ENCODE results near the gene ZKSCAN7.

Gene ZKSCAN7

DNA sequence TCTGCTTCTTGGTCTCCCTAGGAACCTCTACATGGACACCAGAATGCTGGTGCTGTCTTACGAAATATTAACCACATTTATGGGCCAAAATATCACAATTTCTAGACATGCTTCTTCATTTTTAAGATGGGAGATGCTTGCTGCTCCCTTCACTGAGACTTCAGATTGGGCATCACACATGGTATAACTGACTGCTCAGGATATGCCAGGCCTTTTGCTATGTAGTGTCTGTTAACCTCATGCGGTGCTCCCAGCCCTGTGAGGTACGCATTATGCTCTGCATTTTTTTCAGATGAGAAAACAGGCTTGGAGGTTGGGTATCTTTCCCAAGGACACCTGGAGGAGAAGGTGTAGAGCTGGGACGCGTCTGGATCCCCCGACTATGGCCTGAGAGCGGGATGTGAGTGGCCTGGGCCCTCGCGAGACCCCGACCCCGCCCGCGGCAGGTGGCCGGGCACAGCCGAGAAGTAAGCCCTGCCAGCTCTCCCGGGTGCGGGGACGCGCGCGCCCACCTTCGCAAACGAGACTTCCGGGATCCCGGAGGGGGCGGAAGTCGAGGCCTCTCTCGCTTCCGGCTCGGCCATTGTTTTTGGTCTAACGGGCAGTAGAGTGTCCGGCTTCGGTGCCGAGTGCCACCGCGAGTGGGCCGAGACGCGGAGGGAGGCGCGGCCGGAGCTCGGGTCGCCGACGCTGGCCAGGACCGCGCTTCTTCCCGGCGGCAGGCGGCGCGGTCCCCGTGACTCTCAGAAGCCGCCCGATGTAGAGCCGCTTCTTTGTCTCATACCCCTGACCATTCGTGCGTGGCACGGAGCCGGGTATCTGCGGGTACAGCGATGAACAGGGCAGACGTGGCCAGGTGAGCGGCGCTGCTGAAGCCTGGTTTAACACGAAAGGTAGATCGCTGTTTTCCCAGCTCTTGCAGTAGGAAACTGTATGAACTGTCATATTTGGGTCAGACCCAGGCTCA lies at the start of gene ZKSCAN7:
Gene ZKSCAN7, plus strand, starts transcription at position 568 of the 967 bp plus-strand sequence. CDS start 1,855 bp downstream, outside the sequence.
- TF ChIP-seq CTCF (IDR thresholded peaks at IDR 0.05; ENCODE audit: low read depth, low read length, missing control alignments), result no peak
- in situ Hi-C loops (cut with HindIII; ENCODE audit: low sequenced_read_pairs), result no loop called here
- no peak for DNase-seq (ENCODE audit: low read depth)
- peak within 1 kb of the TSS; percentile 50 for H3K4me3 ChIP-seq (ENCODE audit: low read depth, low read length)

DNA sequence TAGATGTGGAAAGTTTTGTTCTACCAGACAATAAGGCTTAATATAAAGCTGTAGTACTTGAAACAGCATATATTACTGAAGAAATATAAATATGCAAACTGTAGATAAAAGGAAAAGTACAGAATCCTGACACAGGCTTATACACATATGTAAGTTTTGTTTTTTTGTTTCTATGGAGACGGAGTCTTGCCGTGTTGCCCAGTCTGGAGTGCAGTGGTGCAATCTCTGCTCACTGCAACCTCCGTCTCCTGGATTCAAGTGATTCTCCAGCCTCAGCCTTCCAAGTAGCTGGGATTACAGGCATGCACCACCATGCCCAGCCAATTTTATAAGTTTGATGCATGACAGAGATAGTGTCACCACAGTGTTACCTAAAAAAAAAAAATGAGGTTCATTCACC lies 48.4 kb upstream of the ZKSCAN7 start:
- TF ChIP-seq CTCF (IDR thresholded peaks at IDR 0.05; ENCODE audit: low read depth, low read length, missing control alignments), result no peak
- in situ Hi-C loops (cut with HindIII; ENCODE audit: low sequenced_read_pairs), result no loop called here
- H3K4me3 ChIP-seq (ENCODE audit: low read depth, low read length), result no peak overlapping the region
- no peak for DNase-seq (ENCODE audit: low read depth)

DNA sequence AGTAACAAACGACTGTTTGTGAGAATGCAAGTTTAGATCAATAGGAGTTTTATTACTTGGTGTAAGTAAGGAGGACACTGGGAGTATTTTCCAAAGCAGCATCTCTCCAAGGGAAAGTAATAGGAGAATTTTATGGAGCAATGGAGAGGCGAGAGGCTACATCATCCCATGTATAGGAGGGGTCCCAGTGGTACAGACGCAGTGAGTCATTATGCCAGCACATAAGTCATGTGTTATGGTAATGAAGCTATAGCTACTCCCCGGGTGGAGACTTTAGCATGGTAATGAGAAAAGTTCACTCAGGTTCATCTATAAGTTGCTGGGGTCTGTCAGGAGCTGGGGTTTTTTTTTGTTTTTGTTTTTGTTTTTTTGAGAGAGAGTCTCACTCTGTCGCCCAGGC lies 48.0 kb upstream of the ZKSCAN7 start:
- no peak overlapping the region for H3K4me3 ChIP-seq (ENCODE audit: low read depth, low read length)
- in situ Hi-C loops (cut with HindIII; ENCODE audit: low sequenced_read_pairs), result no loop called here
- no peak for TF ChIP-seq CTCF (IDR thresholded peaks at IDR 0.05; ENCODE audit: low read depth, low read length, missing control alignments)
- DNase-seq (ENCODE audit: low read depth), result no peak

DNA sequence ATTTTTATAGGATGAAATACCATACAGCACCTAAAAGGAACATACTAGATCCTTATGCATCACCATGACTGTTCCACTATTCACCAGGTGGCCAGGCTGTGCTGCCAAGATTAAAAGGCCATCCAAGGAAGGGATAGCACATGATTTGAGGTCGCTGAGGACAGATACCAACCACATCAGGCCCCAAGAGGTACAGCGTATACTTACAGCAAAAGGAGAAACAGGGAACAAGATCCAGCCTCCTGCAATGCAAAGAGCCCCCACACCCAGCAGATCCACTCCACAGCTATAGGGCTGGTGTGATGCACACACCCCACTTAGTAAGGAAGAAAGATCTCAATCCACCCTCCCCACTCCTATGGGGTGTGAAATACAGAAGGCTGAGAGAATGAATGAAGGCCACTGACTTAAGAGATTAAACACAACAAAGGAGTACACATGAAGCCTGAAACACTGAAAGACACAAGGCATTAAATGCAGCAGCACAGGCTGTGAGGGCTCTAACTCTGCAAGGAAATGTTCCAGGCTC lies 45.5 kb upstream of the ZKSCAN7 start:
- H3K4me3 ChIP-seq (ENCODE audit: low read depth, low read length), result peak overlapping the region; percentile 85
- no peak for TF ChIP-seq CTCF (IDR thresholded peaks at IDR 0.05; ENCODE audit: low read depth, low read length, missing control alignments)
- no peak for DNase-seq (ENCODE audit: low read depth)
- in situ Hi-C loops (cut with HindIII; ENCODE audit: low sequenced_read_pairs), result no loop called here

DNA sequence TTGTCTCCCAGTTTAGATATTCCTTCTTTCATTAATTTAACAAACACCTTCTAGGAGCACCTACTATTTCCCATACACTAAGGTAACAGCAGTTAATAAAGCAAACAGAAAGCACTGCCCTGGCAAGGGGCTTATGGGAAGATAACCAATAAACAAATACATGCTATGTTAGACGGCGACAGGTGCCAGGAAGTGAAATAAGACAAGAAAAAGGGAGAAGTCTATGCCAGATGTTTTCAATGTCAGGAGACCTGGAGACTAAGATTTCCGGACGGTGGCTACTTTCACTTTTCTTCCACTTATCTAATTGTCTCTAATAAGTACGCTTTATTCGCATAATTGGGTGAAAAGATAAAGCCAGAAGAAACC lies 45.0 kb upstream of the ZKSCAN7 start:
- DNase-seq (ENCODE audit: low read depth), result no peak
- in situ Hi-C loops (cut with HindIII; ENCODE audit: low sequenced_read_pairs), result no loop called here
- no peak for TF ChIP-seq CTCF (IDR thresholded peaks at IDR 0.05; ENCODE audit: low read depth, low read length, missing control alignments)
- peak overlapping the region; percentile 85 for H3K4me3 ChIP-seq (ENCODE audit: low read depth, low read length)

- DNase-seq (ENCODE audit: low read depth), result no peak
- no peak for TF ChIP-seq CTCF (IDR thresholded peaks at IDR 0.05; ENCODE audit: low read depth, low read length, missing control alignments)
These were observed 43.8 kb upstream of the ZKSCAN7 start for GRCh38 chr3:44511238-44511566.

More at GRCh38 chr3:44511238-44511566, 43.8 kb upstream of the ZKSCAN7 start:
- in situ Hi-C loops (cut with HindIII; ENCODE audit: low sequenced_read_pairs), result no loop called here
- peak overlapping the region; percentile 85 for H3K4me3 ChIP-seq (ENCODE audit: low read depth, low read length)

Data from astrocyte of the cerebellum (primary cell).